NCI-H82 (cell line): ENCODE results near the gene TOX3.

Experiments used
- DNase-seq: peaks from one replicate; lab custom pipeline; 2025; lab: John Stamatoyannopoulos, UW

TOX3 gene

DNA sequence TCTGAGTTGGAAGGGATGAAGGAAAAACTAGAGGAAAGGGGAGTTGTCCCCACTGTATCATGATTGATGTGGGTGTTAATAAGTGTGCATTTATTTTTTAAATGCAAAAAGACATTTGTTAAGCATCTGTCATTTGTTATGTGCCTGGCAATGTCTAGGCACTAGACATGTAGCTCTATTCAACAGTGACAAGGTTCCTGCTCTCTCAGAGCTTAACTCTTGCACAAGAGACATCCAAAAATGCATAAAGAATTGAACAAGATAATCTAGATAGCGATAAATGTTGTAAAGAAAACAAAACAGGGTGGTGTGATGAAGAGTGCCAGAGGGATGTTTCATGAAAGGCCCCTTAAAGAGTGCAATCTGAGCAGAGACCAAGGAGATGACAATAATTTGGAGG, 148.9 kb downstream of the TOX3 start:
- no peak for DNase-seq

DNA sequence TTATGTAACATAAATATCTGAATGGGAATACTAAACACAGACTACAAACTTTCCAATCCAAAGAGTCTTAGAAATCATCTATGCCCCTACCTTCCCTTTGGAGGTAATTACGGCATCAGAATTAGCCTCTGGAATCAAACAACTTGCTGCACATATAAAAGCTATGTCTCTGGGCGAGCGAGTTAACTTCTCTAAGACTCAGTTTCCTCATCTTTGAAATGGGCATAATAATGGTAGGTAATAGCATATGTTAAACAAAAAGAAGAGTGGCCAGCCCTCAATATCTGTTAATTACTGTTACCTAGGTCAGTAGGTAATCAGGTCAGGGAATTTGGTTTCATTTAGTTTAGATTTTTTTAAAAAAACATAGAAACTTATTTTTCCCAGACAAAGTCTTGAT, 153.5 kb downstream of the TOX3 start:
- DNase-seq = no peak

GRCh38 chr16:52389045-52389444, 157.9 kb downstream of the TOX3 start:
- DNase-seq = no peak
